Measurements from ENCODE around the gene DCHS1. TPM values are rescaled to one million over a fixed set of nuclear protein-coding genes. Genes with fewer than 3 reads are reported as not detected.
A peak's percentile ranks its signal among the peaks of the same experiment; 100 is the strongest.

The DCHS1 gene
- total RNA-seq, 4 donors from 2014 or later: 12.6 to 27.8 (median 20.1) TPM

DNA sequence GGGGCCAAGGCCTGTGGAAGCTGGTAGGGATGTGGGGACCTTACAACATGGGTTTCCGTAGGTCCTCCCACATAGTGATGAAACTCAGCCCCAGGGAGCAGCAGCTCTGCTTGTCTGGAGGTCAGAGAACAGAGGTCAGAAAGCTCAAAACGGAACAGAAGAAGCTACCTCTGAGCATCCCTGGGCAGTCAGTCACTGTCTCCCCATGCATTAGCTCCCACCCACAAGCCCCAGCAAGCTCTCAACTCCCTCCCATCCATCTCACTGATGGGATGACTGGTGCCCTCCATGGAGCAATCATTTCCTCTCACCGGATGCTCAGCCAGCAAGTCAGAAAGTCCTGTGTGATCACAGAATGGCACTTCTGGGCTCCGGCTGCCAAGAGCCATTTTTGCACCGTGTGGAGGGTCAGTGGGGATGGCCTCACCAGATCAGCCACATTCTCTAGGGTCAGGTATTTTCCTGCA is 38.3 kb downstream of the DCHS1 start:
- no peaks in the 10 kb centered on the region for H3K27me3 ChIP-seq
- H3K4me1 ChIP-seq: peaks cover 0 to 37% (median 10%) of the 10 kb centered on the region in 4 donors
- no peak for DNase-seq (ENCODE audit: low spot score in 2 of 2)
- TF ChIP-seq EP300 (IDR thresholded peaks at IDR 0.05) (no peak), POLR2A (IDR thresholded peaks at IDR 0.05) (no peak), CTCF (IDR thresholded peaks at IDR 0.05) (no peak)
- peaks cover 0 to 35% (median 9%) of the 10 kb centered on the region in 3 donors for H3K36me3 ChIP-seq
- peak overlapping the region in 1 of 4 donors; percentile 86 for H3K4me3 ChIP-seq
- 76 to 83% methylated on average over 5 of the region's 5 CpGs for WGBS, 2 donors
- no peaks in the 10 kb centered on the region for H3K9me3 ChIP-seq
- peak overlapping the region in 2 of 4 donors; percentile 93 to 95 for H3K27ac ChIP-seq

- H3K4me3 ChIP-seq: no peak overlapping the region
- peaks cover 0 to 37% (median 10%) of the 10 kb centered on the region in 4 donors for H3K4me1 ChIP-seq
- H3K27ac ChIP-seq: no peak overlapping the region
- H3K9me3 ChIP-seq: no peaks in the 10 kb centered on the region
- H3K27me3 ChIP-seq: no peaks in the 10 kb centered on the region
- 94 to 95% methylated on average over 14 of the region's 14 CpGs for WGBS, 2 donors
- DNase-seq (ENCODE audit: low spot score in 2 of 2): no peak
- peaks cover 0 to 35% (median 9%) of the 10 kb centered on the region in 3 donors for H3K36me3 ChIP-seq
- TF ChIP-seq EP300 (IDR thresholded peaks at IDR 0.05) (no peak), POLR2A (IDR thresholded peaks at IDR 0.05) (no peak), CTCF (IDR thresholded peaks at IDR 0.05) (no peak)
Observed at GRCh38 chr11:6616596-6617250, 38.9 kb downstream of the DCHS1 start.

GRCh38 chr11:6615882-6616585 is 39.6 kb downstream of the DCHS1 start:
- no peaks in the 10 kb centered on the region for H3K27me3 ChIP-seq
- peaks cover 0 to 39% (median 9%) of the 10 kb centered on the region in 3 donors for H3K36me3 ChIP-seq
- TF ChIP-seq POLR2A (IDR thresholded peaks at IDR 0.05) (no peak), EP300 (IDR thresholded peaks at IDR 0.05) (no peak), CTCF (IDR thresholded peaks at IDR 0.05) (no peak)
- H3K4me1 ChIP-seq: peaks cover 0 to 43% (median 15%) of the 10 kb centered on the region in 4 donors
- H3K9me3 ChIP-seq: no peaks in the 10 kb centered on the region
- 93 to 95% methylated on average over 9 of the region's 9 CpGs for WGBS, 2 donors
- no peak for DNase-seq (ENCODE audit: low spot score in 2 of 2)
- no peak overlapping the region for H3K27ac ChIP-seq
- H3K4me3 ChIP-seq: no peak overlapping the region

DNA sequence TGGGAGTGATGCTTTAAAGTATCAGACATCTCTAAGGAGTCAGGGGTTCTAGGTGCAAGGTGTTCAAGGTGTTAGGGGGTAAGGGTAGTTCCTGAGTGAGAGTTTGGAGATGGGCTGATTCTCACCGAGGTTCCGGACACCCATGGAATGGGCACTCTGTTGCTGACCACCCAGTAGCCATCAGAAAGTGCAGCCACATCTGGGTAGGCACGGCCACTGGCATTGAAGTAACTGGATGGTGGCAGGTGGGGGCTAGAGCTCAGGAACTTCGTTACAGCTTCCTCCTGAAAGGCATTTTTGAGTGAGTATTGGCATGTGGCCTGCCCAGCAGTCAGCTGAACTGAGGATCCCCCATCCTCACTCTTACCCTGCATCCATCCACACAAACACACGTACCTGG is 40.6 kb downstream of the DCHS1 start:
- no peak for DNase-seq (ENCODE audit: low spot score in 2 of 2)
- no peak overlapping the region for H3K4me3 ChIP-seq
- peaks cover 0 to 49% (median 12%) of the 10 kb centered on the region in 3 donors for H3K36me3 ChIP-seq
- H3K27me3 ChIP-seq: no peaks in the 10 kb centered on the region
- WGBS, 2 donors: 92 to 98% methylated on average over 4 to 5 of the region's 5 CpGs
- H3K9me3 ChIP-seq: no peaks in the 10 kb centered on the region
- H3K27ac ChIP-seq: no peak overlapping the region
- H3K4me1 ChIP-seq: peaks cover 0 to 49% (median 19%) of the 10 kb centered on the region in 4 donors
- no peak for TF ChIP-seq EP300 (IDR thresholded peaks at IDR 0.05)
- no peak for TF ChIP-seq CTCF (IDR thresholded peaks at IDR 0.05)
- TF ChIP-seq POLR2A (IDR thresholded peaks at IDR 0.05): no peak

DNA sequence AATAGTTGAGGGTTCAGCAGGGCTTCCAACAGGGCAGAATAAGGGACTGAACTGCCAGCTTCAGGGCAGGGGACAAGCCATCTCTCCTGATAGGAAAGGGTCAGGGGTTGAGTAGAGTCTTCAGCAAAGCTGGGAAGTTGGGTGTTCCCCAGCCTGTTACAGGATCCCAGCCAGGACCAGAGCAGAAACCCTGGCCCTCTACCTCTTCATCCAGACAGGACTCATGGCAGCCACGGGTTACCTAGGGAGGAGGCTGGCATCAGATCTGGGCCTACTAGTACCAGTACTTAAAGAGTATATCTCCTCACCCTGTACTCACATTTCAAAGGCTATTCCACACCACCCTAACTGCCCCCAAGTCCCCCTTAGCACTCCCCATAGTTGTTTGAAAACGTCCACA is 41.2 kb downstream of the DCHS1 start:
- Histone ChIP-seq H3K36me3 (peaks cover under 1 to 55% (median 18%) of the 10 kb centered on the region in 3 donors), H3K4me1 (peaks cover 0 to 49% (median 19%) of the 10 kb centered on the region in 4 donors), H3K27ac (no peak overlapping the region), H3K27me3 (no peaks in the 10 kb centered on the region), H3K9me3 (no peaks in the 10 kb centered on the region), H3K4me3 (no peak overlapping the region)
- WGBS, 2 donors: 79 to 88% methylated on average over 2 of the region's 2 CpGs
- TF ChIP-seq POLR2A (IDR thresholded peaks at IDR 0.05) (no peak), CTCF (IDR thresholded peaks at IDR 0.05) (no peak), EP300 (IDR thresholded peaks at IDR 0.05) (no peak)
- no peak for DNase-seq (ENCODE audit: low spot score in 2 of 2)

Measured in tibial nerve (tissue), 4 donors.